C4-2B (cell line): Measurements from ENCODE around the gene ST6GALNAC3.

ENCODE experiments used
- ZFX ChIP-seq: fragments of 450-650 bp; IDR thresholded peaks from 2 replicates; pipeline ENCODE4 v1.6.1; 2017
- TF ChIP-seq, protein P1 (sequence below): fragments of 450-650 bp; conservative IDR thresholded peaks from 2 replicates; pipeline ENCODE4 v1.5.1; 2017; ENCODE audit warnings: mild to moderate bottlenecking

DNA sequence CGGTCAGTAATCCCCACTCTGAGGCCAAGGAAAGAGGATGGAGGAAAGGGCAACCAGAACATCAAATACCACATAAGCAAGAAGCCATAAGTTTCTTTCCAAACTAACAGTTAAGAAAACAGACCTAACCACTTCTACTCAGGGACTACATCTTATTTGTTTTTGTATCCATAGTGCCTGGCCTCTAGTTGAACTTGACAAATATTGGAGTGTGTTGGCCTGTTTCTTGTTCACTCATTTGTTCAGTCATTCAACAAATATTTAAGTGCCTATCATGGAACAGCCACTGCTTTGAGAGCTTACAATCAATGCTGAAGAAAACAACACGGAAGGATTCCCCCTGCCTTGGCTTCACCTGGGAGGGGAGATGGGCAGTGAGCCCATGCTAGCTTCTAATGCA, 69.7 kb downstream of the ST6GALNAC3 start:
- TF ChIP-seq, protein P1, sequence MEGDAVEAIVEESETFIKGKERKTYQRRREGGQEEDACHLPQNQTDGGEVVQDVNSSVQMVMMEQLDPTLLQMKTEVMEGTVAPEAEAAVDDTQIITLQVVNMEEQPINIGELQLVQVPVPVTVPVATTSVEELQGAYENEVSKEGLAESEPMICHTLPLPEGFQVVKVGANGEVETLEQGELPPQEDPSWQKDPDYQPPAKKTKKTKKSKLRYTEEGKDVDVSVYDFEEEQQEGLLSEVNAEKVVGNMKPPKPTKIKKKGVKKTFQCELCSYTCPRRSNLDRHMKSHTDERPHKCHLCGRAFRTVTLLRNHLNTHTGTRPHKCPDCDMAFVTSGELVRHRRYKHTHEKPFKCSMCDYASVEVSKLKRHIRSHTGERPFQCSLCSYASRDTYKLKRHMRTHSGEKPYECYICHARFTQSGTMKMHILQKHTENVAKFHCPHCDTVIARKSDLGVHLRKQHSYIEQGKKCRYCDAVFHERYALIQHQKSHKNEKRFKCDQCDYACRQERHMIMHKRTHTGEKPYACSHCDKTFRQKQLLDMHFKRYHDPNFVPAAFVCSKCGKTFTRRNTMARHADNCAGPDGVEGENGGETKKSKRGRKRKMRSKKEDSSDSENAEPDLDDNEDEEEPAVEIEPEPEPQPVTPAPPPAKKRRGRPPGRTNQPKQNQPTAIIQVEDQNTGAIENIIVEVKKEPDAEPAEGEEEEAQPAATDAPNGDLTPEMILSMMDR = no peak
- no peak for TF ChIP-seq ZFX
